ENCODE data around the gene UBE2D4. TPM values are rescaled to one million over a fixed set of nuclear protein-coding genes. Genes with fewer than 3 reads are reported as not detected.

The UBE2D4 gene
- total and polyA plus RNA-seq, 9 of the 15 experiments (the other 6 are each of a cell fraction or from before 2014, with no cell fraction given): 3.3 to 16.2 (median 7.5) TPM

- TF ChIP-seq E2F6 (IDR thresholded peaks at IDR 0.05; ENCODE audit: borderline replicate concordance in 1 of 2, extremely low read depth in 1 of 2, insufficient read depth in 1 of 2, insufficient read length in 1 of 2, low read depth in 1 of 2, low read length in 1 of 2, poor library complexity in 1 of 2, severe bottlenecking in 1 of 2): peak; percentile 92 to 95
- no peak for TF ChIP-seq ZFPM2 (CRISPR knock-in tag; IDR thresholded peaks at IDR 0.05)
- peak; percentile 82; the same call in 1 of the 2 replicates for TF ChIP-seq TFAP4 (CRISPR knock-in tag; IDR thresholded peaks at IDR 0.05; ENCODE audit: borderline replicate concordance)
- TF ChIP-seq SUPT5H (IDR thresholded peaks at IDR 0.05): peak; percentile 95
- peak; percentile 59; the same call in 1 of the 2 replicates for TF ChIP-seq HDAC8 (tag; IDR thresholded peaks at IDR 0.05)
- TF ChIP-seq BRF1 (IDR thresholded peaks at IDR 0.05; ENCODE audit: borderline replicate concordance, extremely low read depth, insufficient read length): no peak
- peak; percentile 78 to 91 for TF ChIP-seq MNT (conservative IDR thresholded peaks at IDR 0.05)
- TF ChIP-seq CEBPB (tag; IDR thresholded peaks at IDR 0.05): peak; percentile 89
- TF ChIP-seq ETS2 (tag; IDR thresholded peaks at IDR 0.05; ENCODE audit: borderline replicate concordance, poor library complexity, severe bottlenecking): no peak
- peak; percentile 100 for TF ChIP-seq POLR2G (IDR thresholded peaks at IDR 0.05; ENCODE audit: low read depth, low read length)
- no peak for TF ChIP-seq OTX1 (CRISPR knock-in tag; IDR thresholded peaks at IDR 0.05)
- TF ChIP-seq HIVEP1 (CRISPR knock-in tag; IDR thresholded peaks at IDR 0.05): peak; percentile 6; the same call in 1 of the 2 replicates
- TF ChIP-seq ATF7 (IDR thresholded peaks at IDR 0.05): peak; percentile 88
- peak in 1 of 2 experiments; percentile 74; a peak in 1 of 4 replicates for TF ChIP-seq ZNF639 (CRISPR knock-in tag; conservative IDR thresholded peaks at IDR 0.05 in 1 of 2, IDR thresholded peaks at IDR 0.05 in 1 of 2)
- TF ChIP-seq ZNF398 (CRISPR knock-in tag; IDR thresholded peaks at IDR 0.05): no peak
- 0 out of 2 replicates have a peak, but pooled peaks have one; percentile 68 for TF ChIP-seq ZNF584 (CRISPR knock-in tag; IDR thresholded peaks at IDR 0.05; ENCODE audit: low read depth)
Observed at GRCh38 chr7:43925984-43926797, at the start of gene UBE2D4 (continued).
